Retinal pigment epithelial cell (primary cell): ENCODE measurements around the gene RRP9.
A peak's percentile ranks its signal among the peaks of the same experiment; 100 is the strongest.

Source experiments
- DNase-seq: peaks from one replicate; pipeline ENCODE4 v3.0.0-alpha.2; 2010; ENCODE audit warnings: low read depth
- H3K4me3 ChIP-seq: 2 replicates; pipeline ENCODE4 v1.5.1; 2011; ENCODE audit warnings: mild to moderate bottlenecking, low read length, control low read depth, moderate library complexity
- CTCF ChIP-seq: conservative IDR thresholded peaks from 2 replicates; pipeline ENCODE4 v1.5.1; 2011; ENCODE audit warnings: low read depth, low read length, control low read depth, inconsistent platforms

RRP9 gene

GRCh38 chr3:51984269-51984647, 42.6 kb upstream of the RRP9 start:
- TF ChIP-seq CTCF: no peak
- peak overlapping the region; percentile 44 for H3K4me3 ChIP-seq
- no peak for DNase-seq

- no peak for TF ChIP-seq CTCF
- peak overlapping the region; percentile 44 for H3K4me3 ChIP-seq
- DNase-seq: no peak
Measured at GRCh38 chr3:51983578-51984268, 42.0 kb upstream of the RRP9 start.

GRCh38 chr3:51982838-51983577, 41.3 kb upstream of the RRP9 start, which contains the start of gene ACY1:
Gene ACY1, plus strand, starts transcription at chr3:51983535. Its CDS starts 530 bp downstream, at chr3:51984065.
- no peak for TF ChIP-seq CTCF
- DNase-seq: peak; percentile 78
- peak within 1 kb of the TSS; percentile 49 for H3K4me3 ChIP-seq

- TF ChIP-seq CTCF: peak; percentile 73
- no peak for DNase-seq
- peak overlapping the region; percentile 49 for H3K4me3 ChIP-seq
Measured at GRCh38 chr3:51982352-51982837, 40.7 kb upstream of the RRP9 start.

GRCh38 chr3:51980253-51980652, 38.5 kb upstream of the RRP9 start:
- no peak for TF ChIP-seq CTCF
- no peak overlapping the region for H3K4me3 ChIP-seq
- DNase-seq: no peak

- H3K4me3 ChIP-seq: no peak overlapping the region
- TF ChIP-seq CTCF: no peak
- DNase-seq: no peak
Measured at GRCh38 chr3:51978143-51978502, 36.4 kb upstream of the RRP9 start.
